ENCODE data around the gene HES6. TPM values are rescaled to one million over a fixed set of nuclear protein-coding genes. Genes with fewer than 3 reads are reported as not detected.

HES6 gene
- polyA plus RNA-seq, 1 donor (not counting 4 experiments of a cell fraction or from before 2014, with no cell fraction given), result 0.80 TPM

DNA sequence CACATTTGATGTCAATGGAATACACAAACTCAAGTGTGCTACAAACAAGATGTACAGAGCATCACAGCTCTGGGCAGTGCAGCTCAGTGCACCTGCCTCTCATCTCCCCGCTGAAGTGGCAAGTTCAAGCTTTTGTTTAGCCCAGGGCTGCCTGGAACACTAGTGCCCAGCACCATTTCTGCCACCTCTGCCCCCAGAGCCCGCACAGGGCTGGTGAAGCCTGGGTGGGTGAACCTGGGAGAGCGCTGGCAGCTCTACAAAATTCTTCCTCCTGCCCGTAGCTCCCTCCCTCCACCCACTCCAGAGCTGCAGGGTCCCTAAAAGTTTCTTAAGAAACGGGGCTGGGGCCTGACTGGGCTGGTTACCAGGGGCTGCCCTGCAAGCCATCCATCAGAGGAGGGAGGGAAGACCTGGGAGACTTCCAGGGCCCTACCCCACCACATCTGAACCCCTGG, 1.5 kb downstream of the HES6 start:
- Histone ChIP-seq H3K27ac (ENCODE audit: control insufficient read depth, insufficient read depth, low read length) (no peak overlapping the region), H4K20me1 (ENCODE audit: control insufficient read depth, extremely low read depth, insufficient read depth, low read length) (no peaks in the 10 kb centered on the region), H3K4me3 (ENCODE audit: control insufficient read depth in 2 of 3, extremely low read depth in 1 of 3, insufficient read depth in 2 of 3, low read depth in 1 of 3, low read length in 3 of 3) (no peak overlapping the region), H3K36me3 (ENCODE audit: control insufficient read depth in 2 of 2, extremely low read depth in 1 of 2, insufficient read depth in 2 of 2, low read length in 2 of 2) (no peaks in the 10 kb centered on the region), H3K27me3 (ENCODE audit: control insufficient read depth, extremely low read depth, insufficient read depth, low read length) (peaks cover 47% of the 10 kb centered on the region), H2AFZ (ENCODE audit: control insufficient read depth, low read length) (no peak overlapping the region), H3K79me2 (ENCODE audit: control insufficient read depth, insufficient read depth, low read length) (no peaks in the 10 kb centered on the region), H3K9me1 (ENCODE audit: control insufficient read depth, extremely low read depth, insufficient read depth, low read length) (no peaks in the 10 kb centered on the region), H3K4me1 (ENCODE audit: control insufficient read depth, extremely low read depth, insufficient read depth, low read length) (no peaks in the 10 kb centered on the region), H3K4me2 (ENCODE audit: control insufficient read depth, extremely low read depth, insufficient read depth, low read depth, low read length) (no peak overlapping the region), H3K9ac (ENCODE audit: control insufficient read depth, extremely low read depth, insufficient read depth, low read length) (no peak overlapping the region), H3K9me3 (ENCODE audit: control insufficient read depth, low read depth, low read length) (no peaks in the 10 kb centered on the region)
- no peak for FAIRE-seq
- dilution Hi-C loops (cut with MboI; ENCODE audit: extremely low pct_ligation_motif_present, low sequenced_read_pairs), result no loop called here
- no peak for TF ChIP-seq EZH2 (IDR thresholded peaks at IDR 0.05; ENCODE audit: low read length)
- TF ChIP-seq, protein P1, sequence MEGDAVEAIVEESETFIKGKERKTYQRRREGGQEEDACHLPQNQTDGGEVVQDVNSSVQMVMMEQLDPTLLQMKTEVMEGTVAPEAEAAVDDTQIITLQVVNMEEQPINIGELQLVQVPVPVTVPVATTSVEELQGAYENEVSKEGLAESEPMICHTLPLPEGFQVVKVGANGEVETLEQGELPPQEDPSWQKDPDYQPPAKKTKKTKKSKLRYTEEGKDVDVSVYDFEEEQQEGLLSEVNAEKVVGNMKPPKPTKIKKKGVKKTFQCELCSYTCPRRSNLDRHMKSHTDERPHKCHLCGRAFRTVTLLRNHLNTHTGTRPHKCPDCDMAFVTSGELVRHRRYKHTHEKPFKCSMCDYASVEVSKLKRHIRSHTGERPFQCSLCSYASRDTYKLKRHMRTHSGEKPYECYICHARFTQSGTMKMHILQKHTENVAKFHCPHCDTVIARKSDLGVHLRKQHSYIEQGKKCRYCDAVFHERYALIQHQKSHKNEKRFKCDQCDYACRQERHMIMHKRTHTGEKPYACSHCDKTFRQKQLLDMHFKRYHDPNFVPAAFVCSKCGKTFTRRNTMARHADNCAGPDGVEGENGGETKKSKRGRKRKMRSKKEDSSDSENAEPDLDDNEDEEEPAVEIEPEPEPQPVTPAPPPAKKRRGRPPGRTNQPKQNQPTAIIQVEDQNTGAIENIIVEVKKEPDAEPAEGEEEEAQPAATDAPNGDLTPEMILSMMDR (optimal IDR thresholded peaks at IDR 0.05 in 1 of 3, IDR thresholded peaks at IDR 0.05 in 1 of 3, conservative IDR thresholded peaks at IDR 0.05 in 1 of 3; ENCODE audit: extremely low read depth in 1 of 3, insufficient read depth in 2 of 3, low read length in 3 of 3), result no peak
- DNase-seq (ENCODE audit: low read depth, low spot score), result no peak

- Histone ChIP-seq H3K4me2 (ENCODE audit: control insufficient read depth, extremely low read depth, insufficient read depth, low read depth, low read length) (no peak overlapping the region), H3K79me2 (ENCODE audit: control insufficient read depth, insufficient read depth, low read length) (no peaks in the 10 kb centered on the region), H3K4me3 (ENCODE audit: control insufficient read depth in 2 of 3, extremely low read depth in 1 of 3, insufficient read depth in 2 of 3, low read depth in 1 of 3, low read length in 3 of 3) (no peak overlapping the region), H3K27ac (ENCODE audit: control insufficient read depth, insufficient read depth, low read length) (no peak overlapping the region), H3K9ac (ENCODE audit: control insufficient read depth, extremely low read depth, insufficient read depth, low read length) (no peak overlapping the region), H3K36me3 (ENCODE audit: control insufficient read depth in 2 of 2, extremely low read depth in 1 of 2, insufficient read depth in 2 of 2, low read length in 2 of 2) (no peaks in the 10 kb centered on the region), H3K9me1 (ENCODE audit: control insufficient read depth, extremely low read depth, insufficient read depth, low read length) (no peaks in the 10 kb centered on the region), H3K4me1 (ENCODE audit: control insufficient read depth, extremely low read depth, insufficient read depth, low read length) (no peaks in the 10 kb centered on the region), H2AFZ (ENCODE audit: control insufficient read depth, low read length) (no peak overlapping the region), H3K27me3 (ENCODE audit: control insufficient read depth, extremely low read depth, insufficient read depth, low read length) (peaks cover 48% of the 10 kb centered on the region), H4K20me1 (ENCODE audit: control insufficient read depth, extremely low read depth, insufficient read depth, low read length) (no peaks in the 10 kb centered on the region), H3K9me3 (ENCODE audit: control insufficient read depth, low read depth, low read length) (no peaks in the 10 kb centered on the region)
- DNase-seq (ENCODE audit: low read depth, low spot score) (no peak), FAIRE-seq (no peak)
- dilution Hi-C loops (cut with MboI; ENCODE audit: extremely low pct_ligation_motif_present, low sequenced_read_pairs), result no loop called here
- TF ChIP-seq, protein P1 (optimal IDR thresholded peaks at IDR 0.05 in 1 of 3, IDR thresholded peaks at IDR 0.05 in 1 of 3, conservative IDR thresholded peaks at IDR 0.05 in 1 of 3; ENCODE audit: extremely low read depth in 1 of 3, insufficient read depth in 2 of 3, low read length in 3 of 3), result no peak
- no peak for TF ChIP-seq EZH2 (IDR thresholded peaks at IDR 0.05; ENCODE audit: low read length)
These were observed 2.3 kb downstream of the HES6 start for GRCh38 chr2:238237431-238238135.

All from keratinocyte (primary cell).